Trophoblast cell (in vitro differentiated cells and primary cell): ENCODE measurements around the gene DCTN1.
A peak's percentile ranks its signal among the peaks of the same experiment; 100 is the strongest.
"Not testable (repeated sequence)": the region's sequence is repeated elsewhere in the genome, so short reads cannot be mapped to it uniquely, and the experiment has no call there.

ENCODE experiments used
- DNase-seq, 2 donors: peaks; one replicate each; pipeline ENCODE4 v3.0.0-alpha.2; 2016
- H2AFZ ChIP-seq: 2 replicates; pipeline ENCODE4 v1.6.1; 2013; ENCODE audit warnings: low read length, moderate library complexity, mild to moderate bottlenecking; ENCODE audit not compliant: insufficient read depth, poor library complexity
- H2AK5ac ChIP-seq: 2 replicates; pipeline ENCODE4 v1.6.1; 2013; ENCODE audit warnings: mild to moderate bottlenecking, low read length
- H2BK120ac ChIP-seq: 2 replicates; pipeline ENCODE4 v1.6.1; 2013; ENCODE audit warnings: low read length, mild to moderate bottlenecking, moderate library complexity; ENCODE audit not compliant: insufficient read depth, poor library complexity
- H2BK12ac ChIP-seq: 2 replicates; pipeline ENCODE4 v1.6.1; 2013; ENCODE audit warnings: mild to moderate bottlenecking, low read length, moderate library complexity
- H2BK5ac ChIP-seq: 2 replicates; pipeline ENCODE4 v1.6.1; 2013; ENCODE audit warnings: low read length, low read depth, moderate library complexity, mild to moderate bottlenecking; ENCODE audit not compliant: poor library complexity
- H3K14ac ChIP-seq: 2 replicates; pipeline ENCODE4 v1.6.1; 2013; ENCODE audit warnings: mild to moderate bottlenecking, low read length
- H3K18ac ChIP-seq: 2 replicates; pipeline ENCODE4 v1.6.1; 2013; ENCODE audit warnings: mild to moderate bottlenecking, low read length
- H3K23ac ChIP-seq: 2 replicates; pipeline ENCODE4 v1.6.1; 2013; ENCODE audit warnings: low read length
- H3K27ac ChIP-seq: 2 replicates; pipeline ENCODE4 v1.5.1; 2013; ENCODE audit warnings: low read depth, mild to moderate bottlenecking, inconsistent platforms, low read length, moderate library complexity
- H3K27me3 ChIP-seq: 2 replicates; pipeline ENCODE4 v1.6.1; 2013; ENCODE audit warnings: inconsistent platforms, mild to moderate bottlenecking, low read length, moderate library complexity; ENCODE audit not compliant: insufficient read depth
- H3K36me3 ChIP-seq, 2 experiments: 1 replicate in 1 of 2; 2 replicates in 1 of 2; pipeline ENCODE4 v1.6.1; 2013; ENCODE audit warnings: low read length in 2 of 2, mild to moderate bottlenecking in 2 of 2, moderate library complexity in 1 of 2; ENCODE audit not compliant: insufficient read depth in 2 of 2, control insufficient read depth in 1 of 2
- H3K4ac ChIP-seq: 2 replicates; pipeline ENCODE4 v1.6.1; 2013; ENCODE audit warnings: low read depth, mild to moderate bottlenecking, low read length, moderate library complexity
- H3K4me1 ChIP-seq, 2 experiments: 1 replicate in 1 of 2; 2 replicates in 1 of 2; pipeline ENCODE4 v1.6.1; 2013; ENCODE audit warnings: low read length in 2 of 2, mild to moderate bottlenecking in 2 of 2, moderate library complexity in 1 of 2; ENCODE audit not compliant: insufficient read depth in 2 of 2, control insufficient read depth in 1 of 2
- H3K4me2 ChIP-seq: 2 replicates; pipeline ENCODE4 v1.6.1; 2013; ENCODE audit warnings: inconsistent platforms, mild to moderate bottlenecking, low read length, moderate library complexity
- H3K4me3 ChIP-seq: 2 replicates; pipeline ENCODE4 v1.5.1; 2013; ENCODE audit warnings: mild to moderate bottlenecking, low read depth, low read length, inconsistent platforms
- H3K79me1 ChIP-seq: one replicate; pipeline ENCODE4 v1.6.1; 2013; ENCODE audit warnings: low read length
- H3K79me2 ChIP-seq: 2 replicates; pipeline ENCODE4 v1.6.1; 2013; ENCODE audit warnings: low read length, mild to moderate bottlenecking; ENCODE audit not compliant: control insufficient read depth, insufficient read depth, poor library complexity
- H3K9ac ChIP-seq: 2 replicates; pipeline ENCODE4 v1.6.1; 2013; ENCODE audit warnings: mild to moderate bottlenecking, low read length
- H3K9me3 ChIP-seq: 2 replicates; pipeline ENCODE4 v1.6.1; 2013; ENCODE audit warnings: low read depth, mild to moderate bottlenecking, control low read depth, inconsistent platforms, low read length; ENCODE audit not compliant: insufficient read depth
- H4K12ac ChIP-seq: 2 replicates; pipeline ENCODE4 v1.6.1; 2013; ENCODE audit warnings: low read depth, mild to moderate bottlenecking, low read length, moderate library complexity
- H4K8ac ChIP-seq: 2 replicates; pipeline ENCODE4 v1.6.1; 2013; ENCODE audit warnings: low read depth, mild to moderate bottlenecking, low read length, moderate library complexity
- H4K91ac ChIP-seq: one replicate; pipeline ENCODE4 v1.6.1; 2013; ENCODE audit warnings: low read depth, mild to moderate bottlenecking, low read length, moderate library complexity
- WGBS: extraction: QIAGEN DNeasy Blood & Tissue Kit; methylation state at CpG from one replicate; pipeline ENCODE4 v1.1.7; 2013; ENCODE audit warnings: missing lambda C conversion rate; ENCODE audit not compliant: insufficient read length, insufficient coverage; ENCODE audit errors: extremely low coverage; 5-methylcytosine and 5-hydroxymethylcytosine counted together

Gene DCTN1

DNA sequence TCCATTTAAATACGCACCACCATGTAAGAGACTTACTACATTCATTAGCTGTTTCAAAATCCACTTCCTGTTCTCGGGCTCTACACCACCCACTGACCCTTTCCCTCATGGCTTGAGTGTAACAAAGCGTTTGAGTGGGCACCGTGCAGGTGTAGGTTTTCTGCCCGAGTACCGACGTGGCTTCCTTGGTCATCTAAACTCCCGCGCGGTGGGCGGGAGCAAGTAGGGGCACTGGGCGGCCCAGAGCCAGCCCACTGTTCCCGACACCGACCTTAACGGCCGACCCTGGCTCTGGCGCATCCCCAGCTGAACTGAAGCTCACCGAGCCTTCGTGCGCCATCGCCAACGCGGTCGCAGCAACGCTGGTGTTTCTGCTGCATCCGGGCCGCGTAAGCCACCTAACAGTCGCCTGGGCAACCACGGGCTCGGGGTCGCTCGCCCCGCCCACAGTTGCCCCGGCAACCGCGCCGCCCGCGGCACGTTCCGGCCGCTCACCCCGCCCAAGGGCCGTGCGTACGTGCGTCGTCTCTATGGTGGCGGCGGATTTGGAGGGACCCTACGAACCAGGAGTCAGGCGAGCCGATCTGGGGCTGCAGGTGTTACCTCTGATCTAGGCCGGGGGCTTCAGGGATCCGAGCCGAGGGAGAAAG is 41.2 kb upstream of the DCTN1 start, which contains the start of the genes C2orf81 and WDR54:
TSS of gene C2orf81 (minus strand) at position 399 of the 650 bp plus-strand sequence. CDS start at position 340, 59 bp downstream.
TSS of gene WDR54 (plus strand) at position 510 of the 650 bp plus-strand sequence. CDS start 424 bp downstream, outside the sequence.
- peak within 1 kb of the TSS; percentile 55 for H3K23ac ChIP-seq
- H3K27ac ChIP-seq = no peak within 1 kb of the TSS
- no peak within 1 kb of the TSS for H3K18ac ChIP-seq
- H3K4me1 ChIP-seq = peaks cover 6 to 9% of the 10 kb centered on the region in 2 experiments
- peaks cover 2% of the 10 kb centered on the region for H3K79me2 ChIP-seq
- no peak within 1 kb of the TSS for H2AK5ac ChIP-seq
- no peaks in the 10 kb centered on the region for H3K27me3 ChIP-seq
- no peak within 1 kb of the TSS for H2BK120ac ChIP-seq
- H4K91ac ChIP-seq = peak within 1 kb of the TSS; percentile 7
- peaks cover 12 to 15% of the 10 kb centered on the region in 2 experiments for H3K36me3 ChIP-seq
- H3K79me1 ChIP-seq = no peaks in the 10 kb centered on the region
- H2AFZ ChIP-seq = peak within 1 kb of the TSS; percentile 88
- H4K12ac ChIP-seq = peak within 1 kb of the TSS; percentile 14
- H3K9me3 ChIP-seq = no peaks in the 10 kb centered on the region
- peak; percentile 84 to 93 for DNase-seq
- no peak within 1 kb of the TSS for H2BK12ac ChIP-seq
- H3K14ac ChIP-seq = no peak within 1 kb of the TSS
- no peak within 1 kb of the TSS for H3K4ac ChIP-seq
- H2BK5ac ChIP-seq = no peak within 1 kb of the TSS
- H3K9ac ChIP-seq = no peak within 1 kb of the TSS
- WGBS = no CpG with 5 or more reads among the region's 57 CpGs
- H3K4me2 ChIP-seq = peak within 1 kb of the TSS; percentile 90
- H3K4me3 ChIP-seq = peak within 1 kb of the TSS; percentile 64
- peak within 1 kb of the TSS; percentile 81 for H4K8ac ChIP-seq

DNA sequence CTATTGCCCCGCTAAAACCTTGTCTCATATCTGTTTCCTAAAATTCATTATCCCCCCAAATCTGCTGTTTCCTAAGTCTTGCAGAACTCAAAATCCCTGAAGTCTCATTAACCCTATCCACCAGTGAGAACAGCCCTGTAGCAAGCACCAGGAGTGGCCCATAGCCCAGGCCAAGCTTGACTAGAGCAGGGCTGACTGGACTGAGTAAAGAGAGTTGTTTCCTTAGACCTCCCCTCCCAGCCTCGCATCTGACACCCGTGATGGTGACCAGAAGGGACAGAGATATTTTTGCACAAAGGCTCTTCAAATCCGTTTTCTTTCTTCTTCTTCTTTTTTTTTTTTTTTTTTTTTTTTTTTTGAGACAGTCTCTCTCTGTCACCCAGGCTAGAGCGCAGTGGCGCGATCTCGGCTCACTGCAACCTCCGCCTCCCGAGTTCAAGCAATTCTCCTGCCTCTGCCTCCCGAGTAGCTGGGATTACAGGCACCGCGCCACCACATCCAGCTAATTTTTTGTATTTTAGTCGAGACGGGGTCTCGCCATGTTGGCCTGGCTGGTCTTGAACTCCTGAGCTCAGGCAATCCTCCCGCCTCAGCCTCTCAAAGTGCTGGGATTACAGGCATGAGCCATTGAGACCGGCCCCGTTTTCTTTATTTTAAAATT is 40.5 kb upstream of the DCTN1 start:
- H4K12ac ChIP-seq, H3K4me1 ChIP-seq, DNase-seq, H3K4me3 ChIP-seq, H3K18ac ChIP-seq, H3K4me2 ChIP-seq, H2BK5ac ChIP-seq, H2BK12ac ChIP-seq, H3K9ac ChIP-seq, H2AFZ ChIP-seq, H3K79me2 ChIP-seq, H2AK5ac ChIP-seq, H3K4ac ChIP-seq, H3K36me3 ChIP-seq, H3K9me3 ChIP-seq, H3K14ac ChIP-seq, H3K27me3 ChIP-seq, H4K8ac ChIP-seq, H2BK120ac ChIP-seq, H3K79me1 ChIP-seq, H3K27ac ChIP-seq, H4K91ac ChIP-seq: not testable (repeated sequence)
- H3K23ac ChIP-seq = peak overlapping the region; percentile 55
- WGBS = no CpG with 5 or more reads among the region's 19 CpGs

DNA sequence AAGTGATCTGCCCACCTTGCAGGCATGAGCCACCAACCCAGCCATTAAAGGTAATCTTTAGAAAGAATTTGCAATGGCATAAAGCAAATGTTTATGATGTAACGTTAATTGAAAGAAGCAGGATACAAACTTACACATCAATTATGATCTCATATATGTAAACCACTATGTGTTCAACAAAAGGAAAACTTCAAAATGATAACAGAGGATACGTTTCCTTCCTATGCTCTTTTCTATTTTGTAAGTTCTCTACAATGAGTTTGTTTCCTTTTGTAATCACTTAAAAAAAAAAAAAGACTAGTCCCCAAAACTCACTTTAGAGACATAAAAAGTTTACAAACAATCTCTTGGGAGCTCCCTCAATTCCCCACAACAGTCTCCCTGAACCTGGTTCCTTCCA is 39.9 kb upstream of the DCTN1 start:
- no peak overlapping the region for H3K23ac ChIP-seq
- no peak overlapping the region for H4K8ac ChIP-seq
- no peak overlapping the region for H4K91ac ChIP-seq
- no peaks in the 10 kb centered on the region for H3K79me1 ChIP-seq
- no peak overlapping the region for H3K9ac ChIP-seq
- no peak overlapping the region for H2BK120ac ChIP-seq
- no peak overlapping the region for H3K4me2 ChIP-seq
- WGBS = no CpG with 5 or more reads among the region's 2 CpGs
- H3K27me3 ChIP-seq = no peaks in the 10 kb centered on the region
- H2BK5ac ChIP-seq = no peak overlapping the region
- H2AFZ ChIP-seq = no peak overlapping the region
- peaks cover 0 to 2% of the 10 kb centered on the region in 2 experiments for H3K36me3 ChIP-seq
- H2BK12ac ChIP-seq = no peak overlapping the region
- H3K4me1 ChIP-seq = peaks cover 6 to 9% of the 10 kb centered on the region in 2 experiments
- H4K12ac ChIP-seq = no peak overlapping the region
- H2AK5ac ChIP-seq = no peak overlapping the region
- H3K27ac ChIP-seq = no peak overlapping the region
- no peak for DNase-seq
- H3K14ac ChIP-seq = no peak overlapping the region
- peaks cover 2% of the 10 kb centered on the region for H3K79me2 ChIP-seq
- H3K4ac ChIP-seq = no peak overlapping the region
- no peak overlapping the region for H3K18ac ChIP-seq
- no peaks in the 10 kb centered on the region for H3K9me3 ChIP-seq
- H3K4me3 ChIP-seq = no peak overlapping the region

DNA sequence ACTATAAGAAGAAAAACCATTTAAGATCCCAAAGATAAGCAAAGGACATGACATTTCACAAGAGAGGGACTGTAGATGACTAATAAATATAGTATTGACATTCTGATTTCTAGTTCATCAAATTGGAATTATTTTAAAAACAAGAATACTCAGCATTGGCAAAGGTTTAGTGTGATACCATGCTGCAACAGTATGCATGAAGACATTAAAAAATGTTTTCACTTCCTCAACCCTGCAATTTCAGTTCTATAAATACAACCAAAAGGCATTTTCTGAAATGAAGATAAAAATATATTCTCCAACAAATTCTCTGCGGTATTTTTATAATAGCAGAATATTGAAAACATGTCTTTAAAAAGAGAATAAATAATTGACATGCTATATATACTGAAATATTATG is 39.2 kb upstream of the DCTN1 start:
- Histone ChIP-seq H3K27ac (no peak overlapping the region), H4K8ac (no peak overlapping the region), H2AK5ac (no peak overlapping the region), H4K91ac (no peak overlapping the region), H3K23ac (no peak overlapping the region), H3K36me3 (no peaks in the 10 kb centered on the region), H4K12ac (no peak overlapping the region), H3K27me3 (no peaks in the 10 kb centered on the region), H3K9ac (no peak overlapping the region), H2BK120ac (no peak overlapping the region), H2AFZ (no peak overlapping the region), H3K18ac (no peak overlapping the region), H3K4me3 (no peak overlapping the region), H3K4me1 (peaks cover 6 to 9% of the 10 kb centered on the region in 2 experiments), H3K4me2 (no peak overlapping the region), H3K79me2 (peaks cover 2% of the 10 kb centered on the region), H3K79me1 (no peaks in the 10 kb centered on the region), H3K4ac (no peak overlapping the region), H3K14ac (no peak overlapping the region), H3K9me3 (no peaks in the 10 kb centered on the region), H2BK5ac (no peak overlapping the region), H2BK12ac (no peak overlapping the region)
- no peak for DNase-seq
- WGBS = no CpG with 5 or more reads among the region's 1 CpG
